Measurements from ENCODE around the gene LHX5. TPM values are rescaled to one million over a fixed set of nuclear protein-coding genes. Genes with fewer than 3 reads are reported as not detected.

Gene LHX5
- total RNA-seq, 2 donors from 2014 or later: not detected

GRCh38 chr12:113468365-113469223 is 3.1 kb downstream of the LHX5 start:
- Histone ChIP-seq H3K27ac (no peak overlapping the region), H3K4me1 (peaks cover 0 to 44% of the 10 kb centered on the region in 2 donors), H3K27me3 (peaks cover 41 to 81% of the 10 kb centered on the region in 2 donors), H3K9me3 (no peaks in the 10 kb centered on the region), H3K4me3 (no peak overlapping the region), H3K36me3 (no peaks in the 10 kb centered on the region)
- no peak for TF ChIP-seq CTCF (IDR thresholded peaks at IDR 0.05)
- DNase-seq (ENCODE audit: low spot score): no peak

- Histone ChIP-seq H3K4me3 (peak overlapping the region; percentile 17 to 47), H3K27ac (no peak overlapping the region), H3K27me3 (peaks cover 47 to 89% of the 10 kb centered on the region in 2 donors), H3K9me3 (no peaks in the 10 kb centered on the region), H3K4me1 (peaks cover 0 to 53% of the 10 kb centered on the region in 2 donors), H3K36me3 (no peaks in the 10 kb centered on the region)
- DNase-seq (ENCODE audit: low spot score): no peak
- no peak for TF ChIP-seq CTCF (IDR thresholded peaks at IDR 0.05)
Observed at GRCh38 chr12:113467502-113468364, 3.9 kb downstream of the LHX5 start.

GRCh38 chr12:113467142-113467501 is 4.5 kb downstream of the LHX5 start:
- H3K27me3 ChIP-seq: peaks cover 48 to 87% of the 10 kb centered on the region in 2 donors
- TF ChIP-seq CTCF (IDR thresholded peaks at IDR 0.05): no peak
- H3K36me3 ChIP-seq: no peaks in the 10 kb centered on the region
- H3K4me3 ChIP-seq: peak overlapping the region; percentile 17 to 47
- H3K9me3 ChIP-seq: no peaks in the 10 kb centered on the region
- H3K4me1 ChIP-seq: peaks cover 0 to 56% of the 10 kb centered on the region in 2 donors
- H3K27ac ChIP-seq: no peak overlapping the region
- no peak for DNase-seq (ENCODE audit: low spot score)

GRCh38 chr12:113466454-113467141 is 5.1 kb downstream of the LHX5 start:
- Histone ChIP-seq H3K4me1 (peaks cover 0 to 56% of the 10 kb centered on the region in 2 donors), H3K9me3 (no peaks in the 10 kb centered on the region), H3K36me3 (no peaks in the 10 kb centered on the region), H3K4me3 (peak overlapping the region in 1 of 2 donors; percentile 47), H3K27ac (no peak overlapping the region), H3K27me3 (peaks cover 48 to 82% of the 10 kb centered on the region in 2 donors)
- no peak for DNase-seq (ENCODE audit: low spot score)
- no peak for TF ChIP-seq CTCF (IDR thresholded peaks at IDR 0.05)

- no peak overlapping the region for H3K27ac ChIP-seq
- peaks cover 0 to 52% of the 10 kb centered on the region in 2 donors for H3K4me1 ChIP-seq
- no peaks in the 10 kb centered on the region for H3K36me3 ChIP-seq
- peaks cover 48 to 75% of the 10 kb centered on the region in 2 donors for H3K27me3 ChIP-seq
- no peak for TF ChIP-seq CTCF (IDR thresholded peaks at IDR 0.05)
- H3K4me3 ChIP-seq: no peak overlapping the region
- DNase-seq (ENCODE audit: low spot score): no peak
- H3K9me3 ChIP-seq: no peaks in the 10 kb centered on the region
Observed at GRCh38 chr12:113465808-113466453, 5.7 kb downstream of the LHX5 start.

All from right atrium auricular region (tissue), 2 donors.